DMS79 (cell line): ENCODE results near the gene CARS2.

Experiments
- DNase-seq: peaks from one replicate; lab custom pipeline; 2025; lab: John Stamatoyannopoulos, UW

The CARS2 gene

GRCh38 chr13:110652231-110652730 is 53.6 kb downstream of the CARS2 start:
- DNase-seq = peak; percentile 82

DNA sequence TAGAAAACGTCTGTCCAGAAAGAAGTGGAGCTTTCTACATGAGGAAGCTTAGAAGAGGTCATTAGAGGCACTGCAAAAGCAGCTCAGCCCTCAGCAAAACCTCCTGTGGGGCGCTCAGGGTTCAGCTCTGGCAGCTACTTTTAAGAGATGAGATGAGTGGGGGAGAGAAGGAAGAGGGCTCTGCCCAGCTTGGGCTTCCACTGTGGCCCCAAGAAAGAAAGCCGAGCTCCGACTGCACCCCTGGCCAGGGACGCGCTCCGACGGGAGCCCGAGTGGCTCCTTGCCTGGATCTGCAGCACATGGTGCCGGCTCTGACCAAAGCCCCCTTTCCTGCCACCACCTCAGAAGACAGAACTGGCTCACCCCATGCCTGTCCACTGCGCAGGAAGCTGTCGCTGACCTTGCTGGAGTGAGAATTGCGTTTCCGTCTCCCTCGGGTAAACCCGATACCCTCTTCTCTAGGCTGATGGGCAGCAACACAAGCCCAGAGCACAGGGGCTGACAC is 54.1 kb downstream of the CARS2 start:
- DNase-seq = peak; percentile 37

DNA sequence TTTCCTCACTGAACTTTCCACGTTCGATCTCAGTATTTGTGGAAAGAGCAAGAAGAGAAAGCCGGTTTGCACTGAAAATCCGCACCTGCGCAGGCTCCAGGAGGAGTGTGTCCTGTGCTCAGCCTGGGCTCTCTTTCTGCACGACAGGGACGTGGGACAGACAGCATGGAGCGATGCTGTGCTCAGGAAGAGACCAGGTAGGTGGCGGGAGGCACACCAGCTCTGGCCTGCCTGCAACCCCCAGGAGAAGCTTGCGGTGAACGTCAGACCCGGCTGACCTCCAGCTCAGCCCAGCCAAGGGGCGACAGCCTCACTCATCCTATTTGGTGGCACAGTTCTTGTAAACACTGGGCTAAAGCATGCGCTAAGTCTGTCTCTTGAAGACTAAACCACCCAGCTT is 54.6 kb downstream of the CARS2 start:
- no peak for DNase-seq

DNA sequence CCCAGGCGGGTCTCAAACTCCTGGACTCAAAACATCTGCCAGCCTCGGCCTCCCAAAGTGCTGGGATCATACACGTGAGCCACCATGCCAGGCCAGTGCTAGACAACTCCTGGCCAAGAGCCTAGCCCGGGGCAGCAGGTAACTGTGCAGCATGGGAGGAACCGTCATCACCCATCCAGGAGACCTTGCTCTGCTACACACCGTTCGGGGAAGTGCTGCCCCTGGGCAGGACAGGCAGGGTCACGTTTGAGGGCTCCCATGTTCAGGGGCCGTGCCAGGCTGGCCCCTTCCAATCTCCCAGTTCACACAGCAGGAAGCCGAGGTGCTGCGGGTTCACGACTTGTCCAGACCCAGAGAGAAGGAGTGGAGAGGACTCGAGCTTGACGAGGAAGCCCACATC is 55.5 kb downstream of the CARS2 start:
- DNase-seq = no peak

GRCh38 chr13:110649551-110649950 is 56.4 kb downstream of the CARS2 start:
- no peak for DNase-seq

- DNase-seq = no peak
These were observed 57.0 kb downstream of the CARS2 start for GRCh38 chr13:110648848-110649421.

DNA sequence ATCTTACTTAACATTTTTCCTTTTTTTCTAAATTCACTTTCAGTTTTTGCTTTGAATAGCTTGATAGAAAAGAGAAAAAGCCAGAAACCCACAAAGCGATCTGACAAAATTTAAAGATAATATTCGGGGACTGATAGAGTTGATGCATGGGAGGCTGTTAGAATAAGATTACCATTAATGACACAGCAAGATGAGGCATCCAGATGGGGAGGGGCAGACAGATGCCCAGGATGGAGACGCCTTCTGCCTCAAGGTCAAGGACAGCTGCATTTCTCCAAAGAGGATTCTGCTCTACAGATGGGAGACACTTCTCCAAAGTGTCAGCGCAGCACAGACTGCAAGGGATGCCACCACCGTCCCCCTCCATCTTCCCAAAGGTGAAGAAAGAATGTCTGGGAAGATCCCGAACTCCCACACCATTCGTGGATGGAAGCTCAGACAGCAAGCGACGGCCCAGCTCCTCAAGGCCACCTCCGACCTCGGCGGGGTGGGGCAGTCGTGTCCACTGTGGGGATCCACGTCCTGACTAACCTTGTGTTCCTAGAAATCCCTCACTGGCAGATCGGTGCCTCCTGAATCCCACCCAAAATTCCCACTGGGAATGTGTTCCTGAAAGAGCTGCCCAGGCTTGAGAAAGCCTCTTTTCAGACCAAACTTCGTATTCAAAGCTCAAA is 57.6 kb downstream of the CARS2 start:
- no peak for DNase-seq

DNA sequence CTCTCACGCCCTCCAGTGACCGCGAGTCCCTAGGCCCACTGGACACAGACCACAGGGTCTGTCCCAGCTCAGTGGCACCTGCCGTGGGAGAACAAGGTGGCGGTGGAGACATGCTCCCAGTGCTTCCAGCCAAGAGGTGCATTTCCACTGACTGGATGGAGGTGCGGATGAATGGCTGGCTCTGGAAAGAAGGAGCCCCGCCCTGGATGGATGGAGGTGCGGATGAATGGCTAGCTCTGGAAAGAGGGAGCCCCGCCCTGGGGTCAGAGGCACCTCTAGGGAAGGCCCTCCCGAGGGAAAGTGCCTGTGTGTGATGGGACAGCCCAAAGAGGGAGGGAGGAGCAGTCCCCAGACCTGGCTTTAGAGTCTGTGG is 58.6 kb downstream of the CARS2 start:
- DNase-seq = no peak

- DNase-seq = no peak
These were observed 59.2 kb downstream of the CARS2 start for GRCh38 chr13:110646442-110647364.

DNA sequence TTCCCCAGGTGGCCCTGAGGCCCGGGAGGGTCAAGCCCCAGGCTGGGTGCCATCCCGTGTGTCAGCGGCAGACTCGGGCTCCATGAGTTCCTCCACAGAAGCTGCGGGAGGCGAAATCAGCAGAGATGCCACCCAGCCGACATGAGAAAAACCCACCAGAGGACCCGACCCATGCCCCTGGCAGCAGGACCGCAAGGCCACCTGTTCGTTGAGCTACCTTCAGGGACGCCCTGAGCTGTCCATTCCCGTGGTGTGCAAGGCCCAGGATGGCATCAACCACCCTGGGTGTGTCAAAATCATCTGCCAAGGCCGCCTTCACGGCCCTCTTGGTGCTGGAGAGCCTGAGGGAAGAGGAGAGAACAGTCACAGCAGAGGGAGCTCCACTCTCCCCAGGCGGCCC is 60.2 kb downstream of the CARS2 start:
- no peak for DNase-seq

DNA sequence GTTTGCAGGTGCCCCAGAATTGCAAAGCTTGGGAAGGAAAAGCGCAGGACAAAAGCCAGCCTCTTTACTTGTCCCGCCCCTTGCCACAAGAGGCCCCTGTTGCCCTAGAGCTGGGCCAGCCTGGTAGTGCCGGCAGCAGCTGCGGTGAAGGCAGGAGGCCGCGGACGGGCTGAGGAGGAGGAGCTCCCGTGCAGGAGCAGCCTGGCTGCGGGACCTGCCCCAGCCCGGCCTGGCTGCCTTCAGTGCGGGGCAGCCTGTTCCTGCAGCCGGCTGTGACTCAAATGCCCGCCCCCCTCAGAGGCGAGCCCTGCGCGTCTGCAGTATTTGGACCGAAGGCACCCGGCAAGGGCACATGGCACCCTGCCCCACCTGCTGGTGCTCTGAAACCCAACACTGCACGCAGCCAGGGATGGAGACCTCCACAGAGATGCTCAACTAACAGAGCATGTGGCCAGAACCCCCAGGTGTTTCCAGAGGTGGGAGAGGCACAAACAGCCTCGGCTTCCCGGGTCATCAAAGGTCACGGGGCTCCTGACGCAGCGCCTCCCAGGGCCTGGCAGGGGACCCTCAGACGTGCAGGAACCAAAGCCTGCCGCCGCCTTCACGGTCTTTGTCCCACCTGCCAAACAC is 60.9 kb downstream of the CARS2 start:
- DNase-seq = peak; percentile 12

GRCh38 chr13:110643768-110644421 is 62.0 kb downstream of the CARS2 start:
- DNase-seq = no peak

DNA sequence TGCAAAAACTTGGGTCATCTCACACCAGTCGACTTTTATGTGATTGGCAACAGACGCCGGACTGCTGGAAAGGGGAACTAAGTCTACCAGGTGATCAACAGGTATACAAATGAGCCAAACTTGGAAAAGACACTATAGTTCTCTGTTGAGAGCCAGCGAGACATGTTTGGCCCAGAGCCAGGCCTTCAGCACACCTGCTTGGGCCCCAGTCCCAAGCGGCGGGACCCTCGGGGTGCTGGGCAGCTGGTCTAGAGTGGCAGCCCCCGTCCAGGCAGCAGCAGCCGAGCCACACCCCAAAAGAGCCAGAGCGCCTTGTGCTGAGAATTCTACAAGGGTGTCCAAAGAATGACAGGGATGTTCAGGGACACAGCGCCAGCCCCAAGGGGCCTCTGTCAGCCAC is 62.6 kb downstream of the CARS2 start:
- DNase-seq = no peak

DNA sequence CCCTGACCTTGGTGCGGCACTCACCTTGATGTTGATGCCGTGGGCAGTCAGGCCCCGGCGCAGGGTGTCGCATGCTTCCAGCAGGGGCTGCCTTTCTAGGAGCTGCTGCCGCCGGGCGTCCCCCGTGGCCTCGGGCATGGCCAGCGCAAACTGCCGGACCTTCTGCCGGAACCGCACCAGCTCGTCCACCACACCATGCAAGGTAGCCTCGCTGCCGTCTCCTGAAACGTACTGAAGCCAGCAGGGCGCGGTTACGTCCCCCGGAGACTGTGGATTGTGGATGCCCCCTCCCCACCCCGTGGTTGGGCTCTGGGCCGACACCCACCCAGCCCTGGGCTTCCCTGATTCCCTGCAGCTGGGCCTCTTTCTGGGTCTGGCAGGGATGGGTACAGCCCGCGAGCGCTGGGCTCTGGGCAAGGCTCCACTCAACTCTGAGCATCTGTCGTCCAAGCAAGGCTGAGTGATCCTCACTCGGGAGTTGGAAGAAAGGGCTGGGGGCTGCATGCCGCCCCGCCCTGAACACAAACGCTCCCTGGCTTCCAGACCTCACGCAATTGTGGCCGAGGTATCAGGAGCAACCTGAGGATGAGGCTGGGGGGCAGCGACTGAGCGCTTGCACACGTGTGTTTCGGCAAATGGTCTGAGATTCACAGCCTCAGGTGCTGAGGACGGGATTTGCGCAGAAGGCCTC is 63.5 kb downstream of the CARS2 start:
- no peak for DNase-seq

DNA sequence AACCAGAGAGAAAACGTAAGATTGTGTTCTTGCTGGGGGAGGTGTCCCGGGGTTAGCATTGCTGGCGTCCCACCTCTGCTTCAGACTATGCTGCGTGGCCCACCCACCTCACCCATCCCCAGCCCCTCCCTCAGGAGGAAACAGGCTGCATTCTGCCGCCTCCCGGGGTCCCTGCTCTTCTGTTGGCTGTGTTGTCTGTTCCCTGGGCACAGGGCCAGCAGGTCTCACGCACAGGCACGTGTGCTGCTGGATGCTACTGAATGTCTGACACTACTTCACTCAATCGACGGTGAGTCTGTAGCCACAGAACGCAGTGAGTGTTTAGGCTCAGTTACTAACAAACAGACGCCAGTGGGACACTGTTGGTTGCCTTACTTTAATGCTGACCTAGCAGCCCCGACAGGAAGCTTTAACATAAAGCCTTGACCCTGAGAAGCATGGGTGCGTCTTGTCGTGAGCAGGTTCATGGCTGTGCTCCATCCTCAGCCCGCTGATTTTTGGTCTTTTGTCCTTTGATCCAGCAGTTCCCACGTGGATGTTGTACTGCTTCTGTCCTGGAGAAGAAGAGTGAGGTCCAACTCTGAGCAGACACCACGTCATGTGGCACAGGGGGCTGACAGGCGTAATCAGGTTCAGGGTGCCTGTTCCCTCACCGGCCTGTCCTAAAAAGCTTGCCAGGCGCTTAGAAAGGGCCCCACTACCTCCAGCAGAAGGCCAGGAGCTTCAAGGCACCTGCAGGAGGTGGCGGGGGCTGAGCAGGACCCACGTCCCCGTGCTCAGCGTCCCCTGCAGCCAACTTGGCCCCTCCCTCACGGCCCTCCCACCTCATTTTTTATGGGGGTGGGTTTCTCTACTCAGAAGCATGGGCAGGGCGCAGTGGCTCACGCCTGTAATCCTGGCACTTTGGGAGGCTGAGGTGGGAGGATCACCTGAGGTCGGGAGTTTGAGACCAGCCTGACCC is 64.6 kb downstream of the CARS2 start:
- peak; percentile 26 for DNase-seq

GRCh38 chr13:110640591-110641029 is 65.3 kb downstream of the CARS2 start:
- peak; percentile 12 for DNase-seq

DNA sequence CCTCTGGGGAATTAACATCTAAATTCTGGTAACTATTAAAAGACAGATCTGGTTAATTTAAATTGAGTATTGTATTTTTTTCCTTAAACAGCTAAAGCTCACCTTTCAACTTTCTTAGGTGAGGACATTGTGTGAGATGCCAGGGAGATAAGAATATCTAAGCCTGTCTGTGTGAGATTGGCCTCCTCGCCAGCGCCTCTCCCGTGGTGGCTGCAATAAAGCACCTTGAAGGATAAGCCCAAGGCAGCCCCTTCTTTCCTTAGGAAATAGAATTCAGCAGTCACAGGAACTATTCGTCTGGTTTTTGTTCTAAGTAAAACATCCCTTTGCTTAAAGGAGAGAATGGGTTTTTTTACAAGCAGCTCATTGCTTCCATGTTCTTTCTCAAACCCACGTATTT is 66.0 kb downstream of the CARS2 start:
- DNase-seq = no peak

GRCh38 chr13:110638814-110639806 is 66.8 kb downstream of the CARS2 start:
- DNase-seq = no peak

DNA sequence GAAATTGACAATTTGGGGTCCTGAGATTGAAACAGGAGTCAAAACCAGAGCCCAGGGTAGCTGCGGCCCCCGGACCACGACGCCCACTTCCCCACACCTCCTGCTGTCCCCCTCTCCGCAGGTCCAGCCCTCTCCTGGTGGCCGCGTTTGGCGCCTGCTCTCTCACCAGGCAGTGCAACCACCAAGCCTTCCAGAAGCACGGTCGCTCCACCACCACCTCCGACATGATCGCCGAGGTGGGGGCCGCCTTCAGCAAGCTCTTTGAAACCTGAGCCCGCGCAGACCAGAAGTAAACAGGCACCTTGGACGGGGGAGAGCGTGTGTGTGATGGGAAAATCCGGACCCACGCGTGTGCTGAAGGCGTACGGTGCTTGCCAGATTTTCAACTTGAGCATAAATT is 67.7 kb downstream of the CARS2 start:
- no peak for DNase-seq
